ENCODE measurements around the gene NUP93.

NUP93 gene

DNA sequence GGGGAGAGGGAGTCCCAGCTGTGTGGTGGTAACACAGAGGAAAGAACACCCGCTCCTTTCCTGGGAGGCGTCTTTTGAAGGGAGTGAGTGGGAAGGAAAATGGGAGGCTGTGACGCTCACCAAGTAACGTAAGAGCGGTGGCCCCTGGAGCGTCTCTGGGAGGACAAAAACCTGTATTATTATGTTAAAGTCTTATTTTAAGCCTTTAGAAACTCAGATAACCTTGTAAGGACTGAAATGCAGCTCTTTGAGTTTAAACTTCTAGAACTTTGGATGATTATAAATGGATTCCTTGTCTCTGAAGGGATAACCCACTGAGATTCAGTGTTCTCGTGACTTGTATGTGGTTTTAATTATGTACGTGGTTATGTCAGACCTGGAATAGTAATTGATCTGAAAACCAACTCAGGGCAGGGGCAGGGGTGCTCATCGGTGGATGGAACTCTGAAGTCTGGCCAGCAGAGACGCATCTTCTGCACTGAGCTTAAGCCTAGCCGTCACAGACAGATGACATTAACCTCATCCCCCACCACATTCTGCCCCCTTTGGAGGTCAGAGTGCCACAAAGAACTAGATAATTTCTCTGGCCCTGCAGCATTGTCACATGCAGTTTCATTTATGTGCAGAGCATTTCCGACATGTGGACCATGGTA lies 93.3 kb downstream of the NUP93 start:
- DNase-seq = no peak

DNA sequence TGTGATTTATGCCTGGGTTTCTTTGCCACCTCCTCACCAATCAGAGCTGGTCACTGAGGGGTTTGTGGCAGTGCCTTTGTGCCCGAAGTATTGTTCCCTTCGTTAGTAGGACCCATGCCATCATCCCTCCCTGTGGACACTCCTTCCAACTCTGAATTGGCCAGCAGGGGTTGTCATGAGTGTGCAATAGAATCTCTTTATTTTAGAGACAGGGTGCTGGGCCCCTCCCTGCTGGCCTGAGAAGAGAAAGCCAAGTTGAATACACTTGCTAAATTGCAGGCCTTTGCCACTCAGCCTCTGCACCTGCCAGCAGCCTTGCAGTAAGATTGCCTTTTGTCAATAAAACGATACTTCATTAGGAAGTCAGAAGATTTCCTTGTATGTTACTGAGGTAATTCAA lies 94.4 kb downstream of the NUP93 start:
- no peak for DNase-seq

DNA sequence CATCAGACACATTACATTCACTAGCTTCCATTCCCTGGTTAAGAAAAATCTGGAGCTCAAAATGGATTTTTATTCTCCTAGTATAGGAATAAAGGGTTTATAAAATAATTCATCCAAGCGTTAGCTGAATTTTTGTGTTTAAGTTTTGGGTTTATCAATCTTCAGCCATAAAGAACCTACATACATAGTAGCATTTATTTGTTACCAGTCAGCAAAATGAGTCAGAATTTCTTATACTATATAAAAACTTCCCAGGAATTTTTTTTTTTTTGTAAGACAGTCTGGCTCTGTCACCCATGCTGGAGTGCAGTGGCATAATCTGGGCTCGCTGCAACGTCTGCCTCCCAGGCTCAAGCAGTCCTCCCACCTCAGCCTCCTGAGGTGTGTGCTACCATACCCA lies 94.9 kb downstream of the NUP93 start:
- no peak for DNase-seq

DNA sequence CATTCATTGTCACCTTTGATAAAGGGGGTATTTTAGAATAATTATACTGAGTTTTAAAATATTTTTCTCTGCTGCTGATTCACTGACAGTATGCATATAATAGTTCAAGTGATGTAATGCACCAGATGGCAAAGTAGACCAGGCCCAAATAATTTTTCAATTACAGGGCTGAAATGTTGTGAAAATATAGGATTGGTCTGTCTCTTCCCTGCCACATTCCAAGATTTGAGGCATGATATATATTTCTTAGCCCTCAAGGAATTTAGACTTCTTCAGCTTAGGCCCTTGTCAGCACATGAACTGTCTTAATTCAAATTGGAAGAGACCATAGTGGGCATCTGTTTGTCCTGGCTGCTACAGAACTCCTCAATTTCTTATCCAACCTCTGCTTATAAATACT lies 95.9 kb downstream of the NUP93 start:
- no peak for DNase-seq

DNA sequence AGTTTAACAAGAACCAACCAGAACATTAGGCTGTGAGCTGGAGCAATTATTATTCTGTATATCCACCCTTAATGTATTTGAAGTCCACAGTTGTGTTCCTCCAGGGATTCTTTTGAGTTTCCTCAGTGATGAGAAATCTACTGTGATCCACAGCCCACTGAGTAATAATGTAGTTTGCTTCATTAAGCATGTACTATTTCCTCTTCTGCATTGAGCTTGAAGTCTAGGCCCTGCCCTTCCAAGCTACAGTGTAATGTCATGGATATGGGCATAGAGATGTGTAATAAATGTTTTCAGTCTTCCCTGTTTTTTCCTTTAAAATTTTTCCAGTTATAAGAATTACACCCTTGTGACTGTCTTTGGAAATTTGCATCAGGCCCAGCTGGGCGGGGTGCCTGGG lies 98.7 kb downstream of the NUP93 start:
- DNase-seq = no peak

DNA sequence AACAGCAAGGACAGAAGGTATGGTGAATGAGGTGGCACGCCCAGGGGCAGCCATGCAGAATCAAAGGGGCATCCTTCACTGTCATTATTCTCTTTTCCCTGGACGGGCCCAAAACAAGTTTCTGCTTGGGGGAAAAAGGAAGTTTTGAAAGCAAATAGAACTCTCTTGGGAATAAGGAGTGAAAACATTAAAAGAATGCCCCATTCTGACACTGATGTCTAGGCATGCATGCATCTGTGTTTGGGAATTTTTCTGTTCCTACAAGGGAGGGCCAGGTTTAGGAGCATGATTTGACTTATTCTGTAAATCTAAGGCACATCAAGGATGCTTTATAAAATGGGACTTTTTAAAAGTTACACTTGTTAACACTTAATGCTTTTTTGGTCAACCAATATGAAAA lies 100.7 kb downstream of the NUP93 start:
- no peak for DNase-seq

DNA sequence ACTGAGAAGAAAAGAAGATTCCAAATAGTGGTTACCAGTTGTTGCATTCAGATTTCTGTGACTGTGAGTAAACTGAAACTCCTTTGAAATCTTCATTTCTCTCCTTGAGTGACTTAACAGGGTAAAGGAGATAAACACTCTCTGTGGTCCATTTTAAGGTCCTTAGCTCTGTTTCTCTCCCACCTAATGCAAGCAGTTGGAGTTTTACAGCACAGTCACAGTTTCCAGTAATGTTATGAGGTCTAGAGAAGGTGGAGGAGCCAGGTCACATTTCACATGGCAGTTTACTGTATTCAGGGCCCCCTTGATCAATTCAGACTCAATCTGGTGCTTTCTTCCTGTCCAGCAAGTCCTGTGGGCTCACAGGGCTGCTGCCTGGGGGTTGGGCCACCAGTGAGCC lies 102.8 kb downstream of the NUP93 start:
- DNase-seq = no peak

DNA sequence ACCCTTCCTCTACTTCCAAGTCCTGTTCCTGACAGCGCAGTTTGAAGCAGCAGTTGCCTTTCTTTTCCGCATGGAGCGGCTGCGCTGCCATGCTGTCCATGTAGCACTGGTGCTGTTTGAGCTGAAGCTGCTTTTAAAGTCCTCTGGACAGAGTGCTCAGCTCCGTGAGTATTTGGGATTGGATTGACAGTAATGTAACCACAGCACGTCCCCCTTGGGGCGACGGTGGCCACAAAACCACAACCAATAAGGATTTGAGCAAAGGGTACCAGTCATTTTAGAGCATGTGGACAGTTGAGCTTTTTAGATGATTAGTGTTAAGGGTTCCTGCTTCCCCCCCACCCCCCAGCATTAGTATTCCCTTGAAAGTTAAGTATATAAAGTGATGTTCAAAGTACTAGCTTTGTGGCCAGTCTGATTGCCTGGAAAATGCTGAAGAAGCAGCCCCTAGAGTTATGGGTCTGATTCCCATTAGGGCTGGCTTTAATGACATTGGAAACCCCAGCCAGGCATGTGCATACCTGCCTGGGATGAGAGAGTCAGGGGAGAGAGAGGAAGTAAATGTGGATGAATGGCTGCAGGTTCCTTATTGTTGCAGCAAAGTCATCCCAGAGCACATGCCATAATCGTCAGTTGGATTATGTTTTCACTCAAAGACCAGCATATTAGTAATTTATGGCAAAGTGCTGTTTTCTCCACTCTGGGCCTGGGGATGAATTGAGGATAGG lies 103.5 kb downstream of the NUP93 start:
- DNase-seq = no peak

DNA sequence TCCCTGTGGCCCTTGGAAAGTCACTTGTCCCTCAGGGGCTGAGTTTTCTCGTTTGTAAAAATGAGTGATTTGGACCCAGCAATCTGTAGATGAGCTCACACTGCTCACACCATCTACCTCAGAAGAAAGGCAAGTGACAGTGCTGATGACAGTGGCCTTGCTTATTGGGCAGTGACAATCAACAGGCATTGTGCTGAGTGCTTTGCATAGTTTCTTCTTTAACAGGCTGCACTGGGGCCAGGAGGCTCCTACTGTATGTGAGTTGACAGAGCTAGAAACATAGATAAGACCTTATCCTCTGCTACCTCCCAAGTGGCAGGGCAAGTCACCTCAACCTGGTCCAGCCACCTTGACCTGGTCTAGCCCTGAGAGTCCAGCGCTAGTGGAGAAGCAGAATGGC lies 105.4 kb downstream of the NUP93 start:
- no peak for DNase-seq

DNA sequence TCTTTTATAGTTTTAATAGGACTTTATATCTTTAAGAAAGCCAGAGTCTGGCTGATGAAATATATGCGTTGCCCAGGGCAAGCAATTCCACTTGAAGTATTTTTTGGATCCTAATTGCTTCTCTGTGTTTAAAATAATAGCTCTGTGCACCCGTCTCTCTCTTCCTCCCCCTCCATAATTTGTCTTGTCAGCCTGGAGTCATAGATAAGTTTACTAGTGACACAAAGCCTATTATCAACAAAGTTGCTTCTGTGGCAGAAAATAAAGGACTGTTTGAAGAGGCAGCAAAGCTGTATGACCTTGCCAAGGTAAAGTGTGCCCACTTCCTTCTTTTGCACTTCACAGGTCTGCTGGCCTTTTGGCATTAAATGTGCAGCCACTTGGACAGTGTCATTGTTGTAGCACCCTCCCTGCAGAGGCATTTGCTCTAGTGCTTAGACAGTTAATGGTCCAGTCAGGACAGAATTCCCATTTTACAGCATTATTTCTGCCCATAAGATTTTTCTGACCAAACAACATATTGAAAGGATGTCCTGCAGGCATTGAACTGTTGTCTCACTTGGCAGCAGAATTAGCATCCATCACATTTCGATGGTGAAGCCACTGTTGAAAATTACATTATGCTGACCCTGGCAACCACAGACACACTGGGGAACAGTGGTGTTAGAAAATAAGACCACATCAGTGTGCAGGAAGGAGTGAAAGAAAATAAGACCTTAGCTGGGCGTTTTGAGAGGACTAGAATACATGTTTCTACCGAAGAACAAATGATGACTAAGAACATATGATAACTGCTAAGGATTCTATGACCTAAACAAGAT lies 106.7 kb downstream of the NUP93 start:
- no peak for DNase-seq

DNA sequence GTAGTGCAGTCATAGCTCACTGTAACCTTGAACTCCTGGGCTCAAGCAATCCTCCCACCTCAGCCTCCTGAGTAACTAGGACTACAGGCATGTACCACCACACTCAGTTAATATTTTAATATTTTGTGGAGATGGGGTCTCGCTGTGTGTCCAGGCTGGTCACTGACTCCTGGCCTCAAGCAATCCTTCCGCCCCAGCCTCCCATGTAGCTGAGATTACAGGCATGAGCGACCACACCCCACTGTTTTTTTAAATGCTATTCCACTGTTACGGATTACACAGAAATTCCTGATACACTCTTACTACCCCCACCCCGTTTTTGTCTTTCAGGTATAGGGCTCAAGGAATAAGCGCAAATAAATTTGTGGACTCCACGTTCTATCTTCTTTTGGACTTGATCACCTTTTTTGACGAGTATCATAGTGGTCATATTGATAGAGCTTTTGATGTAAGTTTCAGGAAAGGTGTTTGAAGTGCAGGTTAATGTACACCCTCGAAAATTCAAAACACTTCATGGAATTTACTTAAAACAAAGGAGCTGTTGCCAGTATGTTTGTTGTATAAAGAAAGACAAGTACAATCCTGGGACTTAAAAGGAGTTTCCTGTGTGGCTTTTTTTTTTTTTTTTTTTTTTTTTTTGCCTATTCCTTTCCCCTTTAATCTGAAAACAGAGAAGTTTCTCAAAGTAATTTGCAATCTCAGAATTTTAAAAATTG lies 108.9 kb downstream of the NUP93 start:
- DNase-seq = no peak

DNA sequence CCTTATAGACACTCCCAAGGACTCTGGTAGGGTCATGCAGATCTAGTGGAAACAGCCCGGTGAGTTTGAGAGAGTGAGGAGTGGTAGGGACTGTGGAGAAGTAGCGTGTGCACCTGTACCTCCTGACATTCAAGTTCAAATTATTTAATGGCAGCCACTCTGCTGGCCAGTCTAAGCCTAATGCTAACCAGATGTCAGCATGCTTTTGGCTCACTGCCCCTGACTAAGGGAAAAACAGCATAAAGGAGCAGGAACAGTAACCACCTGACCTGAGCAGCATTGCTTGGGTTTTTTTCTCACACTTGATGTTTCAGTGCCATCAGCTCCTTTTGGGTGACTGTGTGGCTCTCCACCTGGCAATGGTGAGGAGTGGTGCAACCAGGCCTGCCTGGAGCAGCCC lies 111.3 kb downstream of the NUP93 start:
- DNase-seq = no peak

DNA sequence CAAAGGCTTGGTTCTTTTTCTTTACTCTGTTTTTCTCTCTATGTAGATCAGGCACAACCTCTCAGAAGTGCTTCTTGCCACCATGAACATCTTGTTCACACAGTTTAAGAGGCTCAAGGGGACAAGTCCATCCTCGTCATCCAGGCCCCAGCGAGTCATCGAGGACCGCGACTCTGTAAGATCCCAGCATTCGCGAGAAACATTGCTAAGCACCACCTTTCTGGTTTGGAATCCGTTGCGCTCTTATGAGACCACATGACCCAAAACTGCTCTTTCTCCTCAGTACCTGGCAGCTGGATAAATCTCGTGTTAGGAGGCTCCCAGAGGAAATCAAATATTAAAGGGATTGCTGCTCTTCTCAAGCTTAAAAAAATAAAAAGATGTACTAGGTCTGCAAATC lies 111.7 kb downstream of the NUP93 start:
- no peak for DNase-seq

DNA sequence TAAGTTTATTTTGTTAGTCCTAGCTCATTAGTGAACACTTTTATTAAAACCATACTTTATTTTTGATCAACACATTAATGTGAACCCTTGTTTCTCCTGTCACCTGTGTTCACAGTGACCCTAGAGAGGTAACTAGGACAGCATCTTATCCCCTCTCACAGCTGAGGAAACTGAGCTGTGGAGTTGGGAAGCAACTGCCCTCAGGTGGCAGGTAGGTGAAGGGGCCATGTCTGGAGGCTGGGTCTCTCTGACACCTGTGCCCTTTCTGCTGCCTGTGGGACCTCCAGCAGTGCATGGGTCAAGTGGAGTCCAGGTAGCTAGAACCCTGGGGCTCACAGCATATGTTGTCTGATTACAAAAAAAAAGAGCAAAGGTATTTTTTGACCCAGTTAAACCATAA lies 112.2 kb downstream of the NUP93 start:
- DNase-seq = no peak

DNA sequence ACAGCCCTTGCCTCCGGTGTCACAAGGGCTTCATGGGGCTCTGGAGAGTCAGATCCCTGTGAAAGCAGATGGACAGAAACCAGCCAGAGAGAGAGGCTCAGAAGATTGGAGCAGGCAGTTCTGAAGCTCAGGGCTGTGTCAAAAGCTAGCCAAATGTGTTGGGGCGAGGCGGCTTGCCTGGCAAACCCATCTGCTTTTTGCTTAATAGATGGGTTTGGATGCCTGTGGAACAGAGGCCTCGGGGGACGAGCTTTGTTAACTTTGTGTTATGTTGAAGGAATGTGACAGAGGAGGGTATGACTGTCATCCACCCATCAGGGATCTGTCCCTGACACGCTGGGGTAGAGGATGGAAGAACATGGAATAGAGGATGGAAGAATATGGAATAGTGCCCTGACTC lies 114.1 kb downstream of the NUP93 start:
- no peak for DNase-seq

DNA sequence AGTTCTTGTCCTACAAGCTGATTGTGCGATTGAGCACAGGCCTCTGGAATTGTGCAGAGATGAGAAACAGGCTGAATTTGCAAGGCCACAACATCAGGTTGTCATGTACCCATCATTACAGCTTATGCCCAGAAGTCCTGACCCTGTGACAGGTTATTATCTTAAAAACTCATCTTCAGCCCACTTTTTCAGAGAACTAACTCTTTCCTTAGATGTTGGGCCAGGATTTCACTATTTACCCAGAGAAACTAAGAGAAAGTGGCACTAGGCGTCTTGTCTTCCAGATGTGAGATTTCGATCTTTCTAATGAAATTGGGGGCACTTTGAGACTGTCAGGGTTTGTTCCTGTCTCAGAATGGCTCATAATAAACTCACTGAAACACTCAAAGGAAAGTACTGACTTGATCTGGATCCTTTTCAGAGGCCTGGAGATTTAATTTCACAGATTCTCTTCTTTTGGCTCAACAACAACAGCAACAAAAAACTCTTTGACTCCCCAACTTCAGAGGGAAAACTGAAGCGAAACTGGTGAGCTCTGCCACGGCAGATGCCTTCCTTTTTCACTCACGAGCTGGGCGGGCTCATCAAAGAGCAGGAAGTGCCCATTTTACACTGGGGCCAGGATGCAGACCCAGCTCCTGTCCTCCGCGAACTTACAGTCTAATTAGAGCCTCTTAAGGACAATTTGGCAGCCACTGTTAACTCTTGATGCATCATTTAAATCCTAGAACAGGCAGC lies 117.4 kb downstream of the NUP93 start:
- no peak for DNase-seq

DNA sequence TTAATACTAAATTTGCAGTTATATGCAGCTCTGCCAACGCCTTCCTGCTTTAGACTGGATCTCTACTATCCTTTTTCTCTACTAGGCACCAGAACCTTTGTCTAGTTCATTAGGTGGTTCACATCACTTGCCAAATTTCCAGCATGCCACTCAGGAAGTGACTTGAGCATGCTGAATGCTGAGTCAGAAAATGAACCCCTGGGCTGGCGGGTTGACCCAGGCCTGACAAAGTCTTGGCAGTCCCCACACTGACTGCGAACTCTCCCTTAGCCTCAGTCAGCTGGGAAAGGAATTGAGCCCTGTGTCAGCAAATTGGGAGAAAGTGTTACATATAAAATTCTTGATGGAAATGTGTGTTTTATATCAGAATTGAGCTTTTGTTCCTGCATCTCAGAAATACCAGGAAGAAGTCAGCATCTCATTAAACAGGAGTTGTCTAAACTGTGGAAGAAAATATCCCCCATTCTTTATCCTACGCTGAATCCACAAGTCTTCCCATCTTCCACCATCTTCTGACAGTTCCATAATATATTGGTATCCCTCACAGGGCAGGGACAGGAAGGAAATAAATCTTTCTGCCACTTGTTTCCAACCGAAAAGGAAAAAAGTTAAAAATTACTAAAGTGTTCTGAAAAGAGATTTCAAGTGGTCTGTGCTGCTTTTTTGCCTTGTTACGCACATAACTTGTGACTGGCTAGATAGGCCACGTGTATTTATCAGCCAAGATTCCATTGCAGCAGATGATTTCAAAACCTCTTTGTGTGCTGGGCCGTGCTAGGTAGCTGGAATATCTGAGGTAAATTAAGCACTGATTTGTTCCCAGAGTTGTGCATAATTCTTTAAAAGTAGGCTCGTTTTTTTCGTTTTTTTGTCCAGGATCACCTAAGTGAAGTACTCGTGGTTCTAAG lies 118.4 kb downstream of the NUP93 start:
- no peak for DNase-seq

DNA sequence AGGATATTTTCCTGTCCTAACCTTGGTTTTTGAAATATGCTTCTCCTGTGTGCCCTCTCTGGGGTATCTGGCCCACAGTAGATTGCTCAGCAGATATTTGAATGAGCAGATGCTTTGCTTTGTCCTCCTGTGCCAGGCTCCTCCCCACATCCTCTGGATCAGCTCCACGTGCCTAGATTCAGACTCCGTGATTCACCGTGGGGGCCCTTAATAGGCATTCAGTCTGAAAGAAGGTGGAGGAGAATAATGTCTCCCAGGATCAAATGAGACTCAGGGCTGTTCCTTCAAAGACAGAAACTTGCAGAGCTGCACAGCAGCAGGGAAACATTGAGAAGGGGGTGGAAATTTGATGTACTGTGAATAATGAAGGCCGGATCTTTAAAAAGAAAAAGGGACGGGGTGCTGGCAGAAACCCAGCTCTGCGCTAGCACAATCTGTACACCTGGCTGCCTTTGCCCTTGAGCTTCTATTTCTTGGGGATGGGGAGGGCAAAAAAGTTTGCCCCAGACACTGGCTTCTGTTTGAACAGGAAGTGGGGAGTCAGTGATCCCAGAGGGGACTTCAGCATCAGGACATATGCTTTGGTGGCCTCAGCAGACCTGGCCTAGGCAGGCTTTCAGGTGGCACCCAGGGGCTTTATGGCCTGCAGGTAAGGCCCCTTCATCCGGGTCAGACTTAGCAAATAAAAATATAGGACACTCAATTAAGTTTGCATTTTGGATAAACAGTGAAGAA lies 119.2 kb downstream of the NUP93 start:
- no peak for DNase-seq

DNA sequence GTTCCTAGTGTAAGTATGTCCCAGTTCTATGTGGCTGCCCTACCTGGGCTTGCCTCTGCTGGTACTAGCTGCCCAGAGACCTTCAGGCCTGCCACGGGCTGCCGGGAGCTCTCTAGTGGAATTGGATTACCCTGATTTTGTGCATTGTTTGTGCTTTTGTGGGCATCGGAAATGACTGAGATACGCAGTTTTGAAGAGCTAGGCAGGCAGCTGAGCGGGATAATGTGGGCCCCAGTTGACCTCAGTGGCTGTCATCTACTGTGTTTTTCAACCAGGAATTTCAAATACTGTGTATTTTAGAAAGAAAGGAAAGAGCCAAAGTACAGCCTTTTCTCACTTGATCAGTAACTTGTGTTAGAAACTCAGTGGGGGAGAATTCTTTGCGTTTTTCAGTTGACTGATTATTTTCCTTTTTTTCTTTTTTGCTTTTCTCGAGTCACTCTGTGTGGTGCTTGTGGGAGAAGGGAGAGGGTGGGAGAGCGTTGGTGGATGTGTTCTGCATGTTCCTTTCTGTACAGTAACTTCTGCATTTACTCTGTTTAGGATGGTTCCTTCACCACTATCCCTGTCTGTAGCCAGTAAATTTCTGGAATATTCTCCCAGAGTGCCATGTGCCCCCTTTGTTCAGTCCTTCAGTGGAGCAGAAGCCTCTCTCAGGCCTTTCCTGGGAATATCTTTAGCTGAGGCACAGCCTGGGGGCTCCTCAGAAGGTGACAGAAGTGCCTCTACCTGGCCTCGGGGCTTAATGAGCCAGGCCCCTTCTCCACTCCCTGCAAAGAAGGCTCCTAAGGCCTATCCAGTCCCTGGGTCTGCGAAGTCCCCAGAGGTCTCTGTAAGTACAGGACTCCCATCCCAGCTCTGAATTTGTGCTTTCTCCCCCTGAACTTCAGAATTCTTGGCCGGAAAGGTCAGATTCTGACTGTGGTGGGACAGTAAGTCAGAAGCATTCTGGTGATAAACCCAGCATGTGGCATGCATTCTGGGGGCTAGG lies 120.1 kb downstream of the NUP93 start:
- no peak for DNase-seq

Measured in SHP77 treated with DMSO at 0.1 percent for 48 hours (cell line).